WTC11 (cell line): ENCODE results near the gene UBE2S. TPM values are rescaled to one million over a fixed set of nuclear protein-coding genes. Genes with fewer than 3 reads are reported as not detected.

ENCODE experiments used
- ATAC-seq: fragments of 200-7000 bp; cut with Tn5 transposase; 2 replicates; pipeline ENCODE4 v1.10.0; 2021; ENCODE audit warnings: mild to moderate bottlenecking, moderate library complexity
- CTCF ChIA-PET: fragments of 300-600 bp; sonication (Branson Sonifier 250); formaldehyde crosslinking; loops from one replicate; lab custom pipeline; 2021; ENCODE audit warnings: antibody characterized with exemption; lab: Charles Lee
- POLR2A ChIA-PET: fragments of 350-600 bp; sonication (Branson Sonifier 250); formaldehyde crosslinking; loops from one replicate; lab custom pipeline; 2021; ENCODE audit warnings: antibody characterized with exemption; lab: Charles Lee
- DNase-seq: peaks from one replicate; pipeline ENCODE4 v3.0.0; 2021; ENCODE audit warnings: low spot score
- H3K27ac Mint-ChIP-seq: 2 replicates; pipeline ENCODE4 v1.8.0; 2021; ENCODE audit warnings: mixed read lengths
- H3K27me3 Mint-ChIP-seq: 2 replicates; pipeline ENCODE4 v1.8.0; 2021; ENCODE audit warnings: low read depth, mild to moderate bottlenecking, moderate library complexity, mixed read lengths
- H3K36me3 Mint-ChIP-seq: 2 replicates; pipeline ENCODE4 v1.8.0; 2021; ENCODE audit warnings: mixed read lengths
- H3K4me1 Mint-ChIP-seq: 2 replicates; pipeline ENCODE4 v1.8.0; 2022; ENCODE audit warnings: mixed read lengths
- H3K4me3 Mint-ChIP-seq: 2 replicates; pipeline ENCODE4 v1.8.0; 2021; ENCODE audit warnings: mild to moderate bottlenecking, moderate library complexity, mixed read lengths
- H3K9me3 Mint-ChIP-seq: 2 replicates; pipeline ENCODE4 v1.8.0; 2021; ENCODE audit warnings: mixed read lengths
- EMX1 ChIP-seq: fragments of 250-450 bp; sonication (Bioruptor Pico); IDR thresholded peaks from 2 replicates; pipeline ENCODE4 v1.8.0; 2021; ENCODE audit warnings: mild to moderate bottlenecking
- FOXP1 ChIP-seq: sonication (generic); formaldehyde crosslinking; IDR thresholded peaks from 2 replicates; pipeline ENCODE4 v1.8.0; 2022; ENCODE audit warnings: missing genetic modification reagents, mild to moderate bottlenecking, moderate library complexity, borderline replicate concordance
- GABPB1 ChIP-seq: sonication (generic); formaldehyde crosslinking; IDR thresholded peaks from 2 replicates; pipeline ENCODE4 v1.8.1; 2023; ENCODE audit warnings: mild to moderate bottlenecking, missing genetic modification reagents
- IRF2 ChIP-seq: sonication (generic); formaldehyde crosslinking; IDR thresholded peaks from 2 replicates; pipeline ENCODE4 v1.8.0; 2022; ENCODE audit warnings: low read depth, missing genetic modification reagents, borderline replicate concordance
- NFATC4 ChIP-seq: fragments of 250-450 bp; sonication (Bioruptor Pico); IDR thresholded peaks from 2 replicates; pipeline ENCODE4 v1.9.0; 2021; ENCODE audit warnings: mild to moderate bottlenecking
- NR2C2 ChIP-seq: sonication (generic); formaldehyde crosslinking; IDR thresholded peaks from 2 replicates; pipeline ENCODE4 v1.8.0; 2022; ENCODE audit warnings: mild to moderate bottlenecking, missing genetic modification reagents
- RORB ChIP-seq: fragments of 250-450 bp; sonication (Bioruptor Pico); IDR thresholded peaks from 2 replicates; pipeline ENCODE4 v1.9.0; 2021; ENCODE audit warnings: mild to moderate bottlenecking
- SP1 ChIP-seq: sonication (generic); formaldehyde crosslinking; conservative IDR thresholded peaks from 2 replicates; pipeline ENCODE4 v1.8.1; 2022; ENCODE audit warnings: missing genetic modification reagents
- TP53 ChIP-seq: sonication (generic); formaldehyde crosslinking; IDR thresholded peaks from 2 replicates; pipeline ENCODE4 v1.8.1; 2023; ENCODE audit warnings: mild to moderate bottlenecking, missing genetic modification reagents
- ZBTB21 ChIP-seq: sonication (generic); formaldehyde crosslinking; IDR thresholded peaks from 2 replicates; pipeline ENCODE4 v1.8.1; 2023; ENCODE audit warnings: mild to moderate bottlenecking, missing genetic modification reagents, borderline replicate concordance
- ZNF121 ChIP-seq: sonication (generic); formaldehyde crosslinking; IDR thresholded peaks from 2 replicates; pipeline ENCODE4 v1.8.0; 2023; ENCODE audit warnings: missing genetic modification reagents
- ZNF138 ChIP-seq: sonication (generic); formaldehyde crosslinking; conservative IDR thresholded peaks from 2 replicates; pipeline ENCODE4 v1.8.1; 2022; ENCODE audit warnings: mild to moderate bottlenecking, moderate library complexity, missing genetic modification reagents
- ZNF423 ChIP-seq: fragments of 250-450 bp; sonication (Bioruptor Pico); IDR thresholded peaks from 2 replicates; pipeline ENCODE4 v2.1.2; 2022; ENCODE audit warnings: mild to moderate bottlenecking, moderate library complexity
- total RNA-seq: library from RNA; stranded (reverse); gene quantifications from 3 replicates; pipeline ENCODE4 v1.2.3, GENCODE V29; 2021
- TF ChIP-seq, protein P1 (sequence below): sonication (generic); formaldehyde crosslinking; IDR thresholded peaks from 2 replicates; pipeline ENCODE4 v1.8.1; 2023; ENCODE audit warnings: mild to moderate bottlenecking, missing genetic modification reagents, borderline replicate concordance
- TF ChIP-seq, protein P2 (sequence below): sonication (generic); formaldehyde crosslinking; IDR thresholded peaks from 2 replicates; pipeline ENCODE4 v1.8.1; 2023; ENCODE audit warnings: mild to moderate bottlenecking, missing genetic modification reagents

The UBE2S gene
- total RNA-seq, 1 experiment from 2014 or later = 442 TPM

DNA sequence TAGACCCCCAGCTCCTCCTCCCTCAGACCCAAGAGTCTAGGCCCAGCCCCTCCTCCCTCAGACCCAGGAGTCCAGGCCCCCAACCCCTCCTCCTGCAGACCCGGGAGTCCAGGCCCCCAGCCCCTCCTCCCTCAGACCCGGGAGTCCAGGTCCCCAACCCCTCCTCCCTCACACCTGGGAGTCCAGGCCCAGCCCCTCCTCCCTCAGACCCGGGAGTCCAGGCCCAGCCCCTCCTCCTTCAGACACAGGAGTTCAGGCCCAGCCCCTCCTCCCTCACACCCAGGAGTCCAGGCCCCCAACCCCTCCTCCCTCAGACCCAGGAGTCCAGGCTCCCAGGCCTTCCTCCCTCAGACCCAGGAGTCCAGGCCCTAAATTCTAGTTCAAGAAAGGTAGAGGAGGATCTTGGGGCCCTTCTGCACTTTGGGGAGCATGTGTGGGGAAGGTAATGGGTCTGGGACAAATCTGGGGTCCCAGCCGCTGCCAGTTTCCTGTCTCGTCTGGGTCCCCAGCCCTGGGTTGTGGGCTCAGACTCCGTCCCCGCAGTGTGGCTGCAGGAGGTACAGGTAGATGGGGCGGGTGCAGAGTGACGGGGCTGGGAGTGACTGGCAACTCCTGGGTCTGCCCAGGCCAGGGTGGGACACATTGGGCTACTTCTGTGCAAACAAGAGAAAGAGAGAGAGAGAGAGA, 34.1 kb downstream of the UBE2S start:
- Mint-ChIP-seq H3K27ac (0 out of 2 replicates have a peak overlapping the region, but pooled peaks have one; percentile 8), H3K4me3 (peak overlapping the region; percentile 57), H3K9me3 (no peaks in the 10 kb centered on the region), H3K4me1 (peaks cover 43% of the 10 kb centered on the region), H3K27me3 (peaks cover 65% of the 10 kb centered on the region), H3K36me3 (no peaks in the 10 kb centered on the region)
- no peak for DNase-seq
- no peak for ATAC-seq
- POLR2A ChIA-PET = interaction anchor here (1.2 kb wide), 1 partner anchor 11 kb away, joined by 3 read pairs; the partner anchor contains the start of gene TMEM238
- TF ChIP-seq SP1 (CRISPR knock-in tag) = no peak
- TF ChIP-seq, protein P1, sequence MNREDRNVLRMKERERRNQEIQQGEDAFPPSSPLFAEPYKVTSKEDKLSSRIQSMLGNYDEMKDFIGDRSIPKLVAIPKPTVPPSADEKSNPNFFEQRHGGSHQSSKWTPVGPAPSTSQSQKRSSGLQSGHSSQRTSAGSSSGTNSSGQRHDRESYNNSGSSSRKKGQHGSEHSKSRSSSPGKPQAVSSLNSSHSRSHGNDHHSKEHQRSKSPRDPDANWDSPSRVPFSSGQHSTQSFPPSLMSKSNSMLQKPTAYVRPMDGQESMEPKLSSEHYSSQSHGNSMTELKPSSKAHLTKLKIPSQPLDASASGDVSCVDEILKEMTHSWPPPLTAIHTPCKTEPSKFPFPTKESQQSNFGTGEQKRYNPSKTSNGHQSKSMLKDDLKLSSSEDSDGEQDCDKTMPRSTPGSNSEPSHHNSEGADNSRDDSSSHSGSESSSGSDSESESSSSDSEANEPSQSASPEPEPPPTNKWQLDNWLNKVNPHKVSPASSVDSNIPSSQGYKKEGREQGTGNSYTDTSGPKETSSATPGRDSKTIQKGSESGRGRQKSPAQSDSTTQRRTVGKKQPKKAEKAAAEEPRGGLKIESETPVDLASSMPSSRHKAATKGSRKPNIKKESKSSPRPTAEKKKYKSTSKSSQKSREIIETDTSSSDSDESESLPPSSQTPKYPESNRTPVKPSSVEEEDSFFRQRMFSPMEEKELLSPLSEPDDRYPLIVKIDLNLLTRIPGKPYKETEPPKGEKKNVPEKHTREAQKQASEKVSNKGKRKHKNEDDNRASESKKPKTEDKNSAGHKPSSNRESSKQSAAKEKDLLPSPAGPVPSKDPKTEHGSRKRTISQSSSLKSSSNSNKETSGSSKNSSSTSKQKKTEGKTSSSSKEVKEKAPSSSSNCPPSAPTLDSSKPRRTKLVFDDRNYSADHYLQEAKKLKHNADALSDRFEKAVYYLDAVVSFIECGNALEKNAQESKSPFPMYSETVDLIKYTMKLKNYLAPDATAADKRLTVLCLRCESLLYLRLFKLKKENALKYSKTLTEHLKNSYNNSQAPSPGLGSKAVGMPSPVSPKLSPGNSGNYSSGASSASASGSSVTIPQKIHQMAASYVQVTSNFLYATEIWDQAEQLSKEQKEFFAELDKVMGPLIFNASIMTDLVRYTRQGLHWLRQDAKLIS (CRISPR knock-in tag) = no peak
- no peak for TF ChIP-seq RORB (CRISPR knock-in tag)
- TF ChIP-seq EMX1 (CRISPR knock-in tag) = no peak
- TF ChIP-seq ZNF121 = no peak
- TF ChIP-seq TP53 = no peak
- no peak for TF ChIP-seq FOXP1
- TF ChIP-seq NR2C2 (CRISPR knock-in tag) = no peak
- no peak for TF ChIP-seq IRF2 (CRISPR knock-in tag)
- TF ChIP-seq ZNF138 (CRISPR knock-in tag) = no peak
- no peak for TF ChIP-seq NFATC4 (CRISPR knock-in tag)
- CTCF ChIA-PET = interaction anchor here (0.8 to 1.5 kb wide), 3 partner anchors 10 to 72 kb away, joined by 3 to 5 read pairs (median 4); partner anchors contain the start of gene TMEM238

DNA sequence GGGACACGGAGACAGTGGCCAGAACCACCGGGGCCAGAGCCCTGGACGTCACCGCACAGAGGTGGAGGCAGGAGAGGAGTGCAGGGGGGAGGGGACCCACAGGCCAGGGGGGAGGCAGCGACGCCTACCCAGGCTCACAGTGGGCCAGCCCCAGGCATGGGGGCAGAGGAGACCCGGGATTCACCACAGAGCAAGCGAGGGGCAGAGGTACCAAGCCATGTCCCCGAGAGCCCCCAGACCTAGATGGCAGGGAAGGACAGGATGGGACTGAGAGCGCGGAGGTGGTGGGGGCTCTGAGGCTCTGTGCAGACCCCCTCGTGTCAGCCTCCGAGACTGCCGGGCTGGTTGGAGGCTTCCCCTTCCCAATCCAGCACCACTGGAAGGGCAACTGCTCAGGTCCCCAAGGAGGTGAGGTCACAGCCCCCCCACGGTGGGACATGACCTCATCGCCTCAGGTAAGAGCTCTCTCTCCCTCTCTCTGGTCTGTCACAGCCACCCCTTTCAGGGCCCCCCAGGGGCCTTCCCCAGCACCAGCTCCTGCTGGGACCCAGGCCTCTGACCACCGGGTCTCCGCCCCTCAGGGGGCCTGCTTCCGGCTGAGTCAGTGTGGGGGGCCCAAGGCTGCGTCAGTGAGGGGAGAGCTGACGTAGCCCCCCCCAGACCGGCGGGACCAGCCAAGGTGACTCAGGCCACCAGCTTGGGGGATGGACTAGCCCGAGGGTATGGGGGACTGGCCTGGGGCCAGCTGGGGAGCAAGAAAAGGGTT, 35.1 kb downstream of the UBE2S start:
- peak; percentile 30; the same call in 1 of the 2 replicates for TF ChIP-seq GABPB1 (CRISPR knock-in tag)
- TF ChIP-seq, protein P2, sequence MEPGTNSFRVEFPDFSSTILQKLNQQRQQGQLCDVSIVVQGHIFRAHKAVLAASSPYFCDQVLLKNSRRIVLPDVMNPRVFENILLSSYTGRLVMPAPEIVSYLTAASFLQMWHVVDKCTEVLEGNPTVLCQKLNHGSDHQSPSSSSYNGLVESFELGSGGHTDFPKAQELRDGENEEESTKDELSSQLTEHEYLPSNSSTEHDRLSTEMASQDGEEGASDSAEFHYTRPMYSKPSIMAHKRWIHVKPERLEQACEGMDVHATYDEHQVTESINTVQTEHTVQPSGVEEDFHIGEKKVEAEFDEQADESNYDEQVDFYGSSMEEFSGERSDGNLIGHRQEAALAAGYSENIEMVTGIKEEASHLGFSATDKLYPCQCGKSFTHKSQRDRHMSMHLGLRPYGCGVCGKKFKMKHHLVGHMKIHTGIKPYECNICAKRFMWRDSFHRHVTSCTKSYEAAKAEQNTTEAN (CRISPR knock-in tag) = no peak
- TF ChIP-seq ZBTB21 (CRISPR knock-in tag) = no peak
- TF ChIP-seq ZNF423 (CRISPR knock-in tag) = peak; percentile 67
- Mint-ChIP-seq H3K4me3 (no peak overlapping the region), H3K27me3 (peaks cover 69% of the 10 kb centered on the region), H3K36me3 (no peaks in the 10 kb centered on the region), H3K9me3 (no peaks in the 10 kb centered on the region), H3K4me1 (peaks cover 37% of the 10 kb centered on the region), H3K27ac (no peak overlapping the region)
- ChIA-PET POLR2A (interaction anchor here (1.2 kb wide), 1 partner anchor 12 kb away, joined by 3 read pairs; the partner anchor contains the start of gene TMEM238), CTCF (interaction anchor here (0.6 to 1.5 kb wide), 6 partner anchors 10 to 966 kb away, joined by 3 to 6 read pairs (median 4); partner anchors contain the start of genes KMT5C and TMEM238)
- DNase-seq (no peak), ATAC-seq (no peak)
